KOPT-K1 (cell line): ENCODE results near the gene TMEM119.
"Not testable (repeated sequence)": the region's sequence is repeated elsewhere in the genome, so short reads cannot be mapped to it uniquely, and the experiment has no call there.

Source experiments
- H3K27ac ChIP-seq: fragments of 200-600 bp; sonication (generic); 2 replicates; pipeline ENCODE4 v1.5.1; 2016; ENCODE audit warnings: antibody characterized with exemption, mild to moderate bottlenecking, low read depth, low read length; ENCODE audit not compliant: poor library complexity, severe bottlenecking
- H3K36me3 ChIP-seq: fragments of 200-600 bp; sonication (generic); 2 replicates; pipeline ENCODE4 v1.5.1; 2017; ENCODE audit warnings: antibody characterized with exemption, mild to moderate bottlenecking, low read length, moderate library complexity; ENCODE audit not compliant: insufficient read depth
- H3K9me3 ChIP-seq: fragments of 200-600 bp; sonication (generic); 2 replicates; pipeline ENCODE4 v1.5.1; 2017; ENCODE audit warnings: antibody characterized with exemption, low read length, mild to moderate bottlenecking; ENCODE audit not compliant: insufficient read depth, poor library complexity, severe bottlenecking

TMEM119 gene

GRCh38 chr12:108563804-108564151 lies 34.1 kb downstream of the TMEM119 start:
- no peaks in the 10 kb centered on the region for H3K9me3 ChIP-seq
- H3K36me3 ChIP-seq: peaks cover 51% of the 10 kb centered on the region
- peak overlapping the region; percentile 87 for H3K27ac ChIP-seq

- peak overlapping the region; percentile 87 for H3K27ac ChIP-seq
These were observed 34.6 kb downstream of the TMEM119 start for GRCh38 chr12:108563136-108563803.

GRCh38 chr12:108562348-108563135 lies 35.3 kb downstream of the TMEM119 start, which contains the start of gene ISCU:
ISCU (plus strand) TSS chr12:108562596; CDS start chr12:108562623, 27 bp downstream.
- H3K36me3 ChIP-seq: peaks cover 53% of the 10 kb centered on the region
- H3K27ac ChIP-seq: peak within 1 kb of the TSS; percentile 87
- no peaks in the 10 kb centered on the region for H3K9me3 ChIP-seq

More at GRCh38 chr12:108563136-108563803, 34.6 kb downstream of the TMEM119 start:
- H3K9me3 ChIP-seq: no peaks in the 10 kb centered on the region
- H3K36me3 ChIP-seq: peaks cover 53% of the 10 kb centered on the region

GRCh38 chr12:108561852-108562347 lies 36.0 kb downstream of the TMEM119 start:
- H3K9me3 ChIP-seq: no peaks in the 10 kb centered on the region
- H3K27ac ChIP-seq: peak overlapping the region; percentile 87
- H3K36me3 ChIP-seq: peaks cover 53% of the 10 kb centered on the region

- peaks cover 53% of the 10 kb centered on the region for H3K36me3 ChIP-seq
- no peaks in the 10 kb centered on the region for H3K9me3 ChIP-seq
- peak within 1 kb of the TSS; percentile 87 for H3K27ac ChIP-seq
These were observed 36.8 kb downstream of the TMEM119 start, which contains the start of gene SART3 for GRCh38 chr12:108560752-108561719. SART3 (minus strand) TSS chr12:108561173; CDS start chr12:108561154, 19 bp downstream.

- H3K27ac ChIP-seq: peak overlapping the region; percentile 87
- no peaks in the 10 kb centered on the region for H3K9me3 ChIP-seq
- H3K36me3 ChIP-seq: peaks cover 53% of the 10 kb centered on the region
These were observed 37.6 kb downstream of the TMEM119 start for GRCh38 chr12:108560321-108560721.

- Histone ChIP-seq H3K27ac (peak overlapping the region; percentile 87), H3K9me3 (no peaks in the 10 kb centered on the region), H3K36me3 (peaks cover 53% of the 10 kb centered on the region)
These were observed 38.1 kb downstream of the TMEM119 start for GRCh38 chr12:108559748-108560147.

- H3K9me3 ChIP-seq: no peaks in the 10 kb centered on the region
- no peak overlapping the region for H3K27ac ChIP-seq
- peaks cover 47% of the 10 kb centered on the region for H3K36me3 ChIP-seq
These were observed 38.8 kb downstream of the TMEM119 start for GRCh38 chr12:108559007-108559655.

- not testable (repeated sequence) for H3K27ac ChIP-seq, H3K9me3 ChIP-seq
- H3K36me3 ChIP-seq: peaks cover 58% of the 10 kb centered on the region
These were observed 42.5 kb downstream of the TMEM119 start for GRCh38 chr12:108555383-108555782.

- H3K9me3 ChIP-seq: no peaks in the 10 kb centered on the region
- peaks cover 68% of the 10 kb centered on the region for H3K36me3 ChIP-seq
- H3K27ac ChIP-seq: no peak overlapping the region
These were observed 44.1 kb downstream of the TMEM119 start for GRCh38 chr12:108553799-108554198.

- peaks cover 70% of the 10 kb centered on the region for H3K36me3 ChIP-seq
- no peaks in the 10 kb centered on the region for H3K9me3 ChIP-seq
- H3K27ac ChIP-seq: no peak overlapping the region
These were observed 46.3 kb downstream of the TMEM119 start for GRCh38 chr12:108551535-108551934.

GRCh38 chr12:108548954-108549521 lies 48.8 kb downstream of the TMEM119 start:
- peaks cover 76% of the 10 kb centered on the region for H3K36me3 ChIP-seq
- H3K27ac ChIP-seq: no peak overlapping the region
- H3K9me3 ChIP-seq: no peaks in the 10 kb centered on the region

GRCh38 chr12:108547686-108548085 lies 50.2 kb downstream of the TMEM119 start:
- Histone ChIP-seq H3K27ac (no peak overlapping the region), H3K9me3 (no peaks in the 10 kb centered on the region), H3K36me3 (peaks cover 82% of the 10 kb centered on the region)

GRCh38 chr12:108543652-108544051 lies 54.2 kb downstream of the TMEM119 start:
- H3K9me3 ChIP-seq: no peaks in the 10 kb centered on the region
- peaks cover 98% of the 10 kb centered on the region for H3K36me3 ChIP-seq
- no peak overlapping the region for H3K27ac ChIP-seq
